ENCODE data around the gene BCR. TPM values are rescaled to one million over a fixed set of nuclear protein-coding genes. Genes with fewer than 3 reads are reported as not detected.

The BCR gene
- total and polyA plus RNA-seq, 2 of the 8 experiments (the other 6 are each of a cell fraction or from before 2014, with no cell fraction given), result 66.7 to 130 TPM

DNA sequence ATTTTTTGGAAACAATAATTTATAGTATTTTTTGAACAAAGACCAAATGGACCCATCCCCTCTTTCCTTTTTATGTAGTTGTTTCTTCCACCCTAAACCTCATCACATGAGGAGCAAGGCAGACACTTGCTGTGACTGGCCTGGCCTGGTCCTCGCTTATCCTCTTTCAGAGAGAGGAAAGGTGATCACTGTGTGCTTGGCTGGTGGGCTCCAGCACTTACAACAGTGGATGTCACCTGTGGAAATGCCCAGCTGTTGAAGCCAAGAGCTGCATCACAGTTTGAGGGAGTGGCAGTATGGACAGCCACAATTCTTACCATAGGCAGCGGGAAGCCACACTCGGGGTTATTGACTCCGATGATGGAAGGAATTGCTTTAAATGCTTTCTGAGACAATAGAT, 185.7 kb downstream of the BCR start:
- no peak overlapping the region for H2AFZ ChIP-seq (ENCODE audit: low read length)
- H3K9me3 ChIP-seq (ENCODE audit: insufficient read depth in 2 of 2, low read depth in 1 of 2, low read length in 1 of 2), result no peaks in the 10 kb centered on the region
- H3K79me1 ChIP-seq (ENCODE audit: low read depth, low read length), result no peaks in the 10 kb centered on the region
- WGBS, 2 experiments (ENCODE audit: extremely low coverage in 1 of 2, insufficient coverage in 1 of 2, insufficient read length in 1 of 2, insufficient replicate concordance in 2 of 2, low coverage in 1 of 2, low lambda C conversion rate in 2 of 2, missing lambda C conversion rate in 1 of 2), result 91% methylated on average over 4 of the region's 4 CpGs; no CpG with 5 or more reads in 1 of the 2 experiments
- peaks cover 0 to 8% of the 10 kb centered on the region in 2 experiments for H4K20me1 ChIP-seq (replicated peaks in 1 of 2; ENCODE audit: control insufficient read depth in 1 of 2, insufficient read depth in 2 of 2, low read length in 2 of 2)
- no peak overlapping the region for H3K56ac ChIP-seq (replicated peaks; ENCODE audit: insufficient read length, low read depth, low read length)
- H3K4me3 ChIP-seq (ENCODE audit: extremely low read depth in 1 of 4, insufficient read depth in 2 of 4, low read depth in 3 of 4, low read length in 4 of 4), result no peak overlapping the region
- FAIRE-seq, result no peak
- no peak overlapping the region for H3K14ac ChIP-seq (ENCODE audit: insufficient read length)
- no peak overlapping the region for H2BK5ac ChIP-seq (ENCODE audit: low read depth, low read length)
- ChIA-PET CTCF (ENCODE audit: partially characterized antibody) (interaction anchor here (1.1 to 2.5 kb wide), 3 partner anchors 20 to 225 kb away, joined by 3 to 9 read pairs (median 6); no protein-coding TSS in a partner anchor), POLR2A (ENCODE audit: partially characterized antibody) (no interaction called here)
- H2BK120ac ChIP-seq (replicated peaks; ENCODE audit: low read depth, low read length), result no peak overlapping the region
- no peak overlapping the region for H2AK5ac ChIP-seq (ENCODE audit: low read depth, low read length)
- H2BK15ac ChIP-seq (ENCODE audit: low read length), result no peak overlapping the region
- no peaks in the 10 kb centered on the region for H3K36me3 ChIP-seq (ENCODE audit: control insufficient read depth in 2 of 4, insufficient read depth in 4 of 4, low read length in 3 of 4)
- H3K27me3 ChIP-seq (replicated peaks in 1 of 4; ENCODE audit: control insufficient read depth in 3 of 4, extremely low read depth in 1 of 4, insufficient read depth in 3 of 4, low read length in 3 of 4), result peaks cover 69 to 97% (median 90%) of the 10 kb centered on the region in 4 experiments
- no peak overlapping the region for H2BK12ac ChIP-seq (ENCODE audit: low read depth, low read length)
- no peak overlapping the region for H3K9ac ChIP-seq (replicated peaks in 1 of 4; ENCODE audit: extremely low read depth in 1 of 4, low read depth in 3 of 4, low read length in 3 of 4)
- no peak overlapping the region; the same call in 1 of the 2 replicates for H3K18ac ChIP-seq (ENCODE audit: extremely low read depth, low read length)
- no peaks in the 10 kb centered on the region for H3K79me2 ChIP-seq (ENCODE audit: control insufficient read depth in 1 of 2, insufficient read depth in 2 of 2, low read length in 2 of 2)
- H3K4ac ChIP-seq (replicated peaks; ENCODE audit: insufficient read length, low read depth, low read length), result no peak overlapping the region
- no peak overlapping the region for H4K5ac ChIP-seq (ENCODE audit: insufficient read length, low read depth, low read length)
- no peak overlapping the region for H3K27ac ChIP-seq (ENCODE audit: low read depth, low read length)
- H4K91ac ChIP-seq (replicated peaks; ENCODE audit: insufficient read length, low read length), result no peak overlapping the region
- no peak overlapping the region for H3K4me2 ChIP-seq (ENCODE audit: insufficient read depth in 1 of 2, low read depth in 2 of 2, low read length in 2 of 2)
- no peak overlapping the region for H3K23ac ChIP-seq (ENCODE audit: insufficient read length)
- no peak overlapping the region for H4K8ac ChIP-seq (ENCODE audit: extremely low read depth, insufficient read depth, low read length)
- peaks cover 0 to 3% (median 2%) of the 10 kb centered on the region in 4 experiments; a peak in 2 of 7 replicates for H3K4me1 ChIP-seq (replicated peaks in 1 of 4; ENCODE audit: control insufficient read depth in 3 of 4, insufficient read depth in 4 of 4, low read length in 3 of 4)
- no peak overlapping the region for H2BK20ac ChIP-seq (ENCODE audit: low read length)
- no peaks in the 10 kb centered on the region for H3K23me2 ChIP-seq (ENCODE audit: low read depth, low read length)
- TF ChIP-seq KDM1A (IDR thresholded peaks at IDR 0.05; ENCODE audit: borderline replicate concordance, low read length) (no peak), FOSL1 (IDR thresholded peaks at IDR 0.05; ENCODE audit: insufficient read depth, low read depth, low read length) (no peak), EGR1 (IDR thresholded peaks at IDR 0.05; ENCODE audit: borderline replicate concordance, low read depth, low read length) (no peak), CREB1 (IDR thresholded peaks at IDR 0.05) (no peak), SAP30 (IDR thresholded peaks at IDR 0.05; ENCODE audit: insufficient read depth, insufficient replicate concordance, low read length) (no peak), HDAC2 (IDR thresholded peaks at IDR 0.05; ENCODE audit: borderline replicate concordance in 1 of 2, low read depth in 2 of 2, low read length in 2 of 2) (no peak)
- no peak for DNase-seq (ENCODE audit: low read depth in 1 of 2, low spot score in 2 of 2)

Measured in H1 (cell line).